Suprapubic skin (tissue), 4 donors: ENCODE data around the gene FLNA. TPM values are rescaled to one million over a fixed set of nuclear protein-coding genes. Genes with fewer than 3 reads are reported as not detected.
"Not testable (repeated sequence)": the region's sequence is repeated elsewhere in the genome, so short reads cannot be mapped to it uniquely, and the experiment has no call there.

Source experiments
- DNase-seq, 2 donors: peaks; one replicate each; pipeline ENCODE4 v3.0.0-alpha.2; 2019; ENCODE audit warnings: low spot score in 2 of 2
- H3K27ac ChIP-seq: fragments of 200-600 bp; sonication (generic); one replicate; pipeline ENCODE4 v1.5.1; 2019
- H3K27me3 ChIP-seq: fragments of 200-600 bp; sonication (generic); one replicate; pipeline ENCODE4 v1.5.1; 2019
- H3K36me3 ChIP-seq: fragments of 200-600 bp; sonication (generic); one replicate; pipeline ENCODE4 v1.5.1; 2019
- H3K4me1 ChIP-seq: fragments of 200-600 bp; sonication (generic); one replicate; pipeline ENCODE4 v1.5.1; 2019
- H3K4me3 ChIP-seq: fragments of 200-600 bp; sonication (generic); one replicate; pipeline ENCODE4 v1.5.1; 2019; ENCODE audit warnings: mild to moderate bottlenecking
- H3K9me3 ChIP-seq: fragments of 200-600 bp; sonication (generic); one replicate; pipeline ENCODE4 v1.5.1; 2019
- CTCF ChIP-seq, 2 donors: fragments of 200-600 bp in 1 of 2; fragments of 450-650 bp in 1 of 2; sonication (generic) in 1 of 2; IDR thresholded peaks; one replicate each; pipeline ENCODE4 v1.5.1; 2016 to 2019; ENCODE audit warnings: antibody characterized with exemption in 2 of 2, mild to moderate bottlenecking in 1 of 2, moderate library complexity in 1 of 2
- EP300 ChIP-seq: sonication (generic); formaldehyde crosslinking; IDR thresholded peaks from one replicate; pipeline ENCODE4 v1.6.1; 2017; ENCODE audit warnings: antibody characterized with exemption
- POLR2A ChIP-seq, 2 donors: fragments of 450-650 bp; IDR thresholded peaks; one replicate each; pipeline ENCODE4 v1.6.1; 2017; ENCODE audit warnings: antibody characterized with exemption in 2 of 2, mild to moderate bottlenecking in 2 of 2, moderate library complexity in 2 of 2
- POLR2AphosphoS5 ChIP-seq, 3 donors: sonication (generic); formaldehyde crosslinking; IDR thresholded peaks; one replicate each; pipeline ENCODE4 v1.6.1; 2017; ENCODE audit warnings: antibody characterized with exemption in 3 of 3
- WGBS: methylation state at CpG from one replicate; pipeline ENCODE4 v1.1.5; 2018; 5-methylcytosine and 5-hydroxymethylcytosine counted together
- total RNA-seq, 4 donors: library from RNA; depleted of rRNA; stranded (reverse); fragments of >200 nt; gene quantifications; one replicate each; pipeline ENCODE4 v1.1.0, GENCODE V29; 2016

FLNA gene
- total RNA-seq, 4 donors from 2014 or later = 374 to 402 (median 386) TPM

- DNase-seq, H3K27ac ChIP-seq, H3K36me3 ChIP-seq, H3K9me3 ChIP-seq, H3K27me3 ChIP-seq, H3K4me3 ChIP-seq, H3K4me1 ChIP-seq: not testable (repeated sequence)
- WGBS = no CpG with 5 or more reads among the region's 115 CpGs
Measured at GRCh38 chrX:154341399-154342298, 32.8 kb downstream of the FLNA start.

GRCh38 chrX:154334496-154334895 lies 39.9 kb downstream of the FLNA start:
- Histone ChIP-seq H3K27me3 (no peaks in the 10 kb centered on the region), H3K27ac (no peak overlapping the region), H3K9me3 (no peaks in the 10 kb centered on the region), H3K36me3 (no peaks in the 10 kb centered on the region), H3K4me1 (no peaks in the 10 kb centered on the region), H3K4me3 (no peak overlapping the region)
- TF ChIP-seq POLR2A (IDR thresholded peaks at IDR 0.05) (no peak), CTCF (IDR thresholded peaks at IDR 0.05) (no peak), EP300 (no peak), POLR2AphosphoS5 (IDR thresholded peaks at IDR 0.05) (no peak)
- 82% methylated on average over 9 of the region's 10 CpGs for WGBS
- no peak for DNase-seq

GRCh38 chrX:154333837-154334271 lies 40.6 kb downstream of the FLNA start:
- H3K27me3 ChIP-seq = no peaks in the 10 kb centered on the region
- no peak overlapping the region for H3K27ac ChIP-seq
- WGBS = 69% methylated on average over 6 of the region's 6 CpGs
- H3K4me3 ChIP-seq = no peak overlapping the region
- TF ChIP-seq POLR2AphosphoS5 (IDR thresholded peaks at IDR 0.05) = no peak
- TF ChIP-seq EP300 = no peak
- no peak for TF ChIP-seq POLR2A (IDR thresholded peaks at IDR 0.05)
- no peak for TF ChIP-seq CTCF (IDR thresholded peaks at IDR 0.05)
- H3K4me1 ChIP-seq = no peaks in the 10 kb centered on the region
- no peaks in the 10 kb centered on the region for H3K36me3 ChIP-seq
- H3K9me3 ChIP-seq = no peaks in the 10 kb centered on the region
- no peak for DNase-seq

- no peaks in the 10 kb centered on the region for H3K27me3 ChIP-seq
- 80% methylated on average over 3 of the region's 9 CpGs for WGBS
- H3K4me3 ChIP-seq = no peak overlapping the region
- no peaks in the 10 kb centered on the region for H3K4me1 ChIP-seq
- no peaks in the 10 kb centered on the region for H3K36me3 ChIP-seq
- DNase-seq = no peak
- no peak overlapping the region for H3K27ac ChIP-seq
- TF ChIP-seq EP300 (no peak), POLR2AphosphoS5 (IDR thresholded peaks at IDR 0.05) (no peak), CTCF (IDR thresholded peaks at IDR 0.05) (no peak), POLR2A (IDR thresholded peaks at IDR 0.05) (no peak)
- no peaks in the 10 kb centered on the region for H3K9me3 ChIP-seq
Measured at GRCh38 chrX:154333116-154333515, 41.3 kb downstream of the FLNA start.

GRCh38 chrX:154332561-154332960 lies 41.9 kb downstream of the FLNA start:
- 91% methylated on average over 27 of the region's 29 CpGs for WGBS
- no peak for DNase-seq
- TF ChIP-seq CTCF (IDR thresholded peaks at IDR 0.05) = no peak
- TF ChIP-seq EP300 = no peak
- no peak for TF ChIP-seq POLR2AphosphoS5 (IDR thresholded peaks at IDR 0.05)
- no peak for TF ChIP-seq POLR2A (IDR thresholded peaks at IDR 0.05)

More at GRCh38 chrX:154332561-154332960, 41.9 kb downstream of the FLNA start:
- H3K27ac ChIP-seq = no peak overlapping the region
- no peaks in the 10 kb centered on the region for H3K9me3 ChIP-seq
- no peak overlapping the region for H3K4me3 ChIP-seq
- H3K4me1 ChIP-seq = peaks cover 2% of the 10 kb centered on the region
- no peaks in the 10 kb centered on the region for H3K36me3 ChIP-seq
- H3K27me3 ChIP-seq = no peaks in the 10 kb centered on the region
